ENCODE results near the gene FOCAD. TPM values are rescaled to one million over a fixed set of nuclear protein-coding genes. Genes with fewer than 3 reads are reported as not detected.

Gene FOCAD
- total RNA-seq, 1 experiment from 2014 or later = 43.3 TPM

DNA sequence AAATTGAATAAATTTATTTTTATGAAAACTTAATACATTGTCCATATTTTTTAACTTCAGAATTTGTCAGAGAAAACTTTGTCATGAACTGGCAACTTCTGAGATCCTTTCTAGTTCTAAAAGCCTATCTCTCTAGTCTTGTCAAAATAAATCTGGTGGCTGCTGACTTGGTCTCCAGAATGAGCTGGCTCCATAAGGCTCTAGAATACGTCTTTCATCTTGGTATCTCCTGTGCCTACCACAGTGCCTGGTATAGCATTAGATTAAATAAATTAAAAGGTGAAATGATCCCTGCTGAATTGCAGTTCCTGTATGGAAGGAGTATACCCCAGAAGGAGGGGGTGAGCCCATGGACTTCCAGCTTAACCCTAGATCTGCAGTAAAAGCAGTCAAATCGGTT is 2.6 kb upstream of the FOCAD start:
- Mint-ChIP-seq H3K9me3 (no peaks in the 10 kb centered on the region), H3K27ac (peak overlapping the region in 1 of 3 experiments; percentile 36; a peak in 1 of 7 replicates), H3K27me3 (ENCODE audit: low read depth) (no peaks in the 10 kb centered on the region), H3K4me3 (no peak overlapping the region), H3K4me1 (peaks cover 19 to 20% of the 10 kb centered on the region in 2 experiments), H3K36me3 (ENCODE audit: insufficient read depth in 1 of 3, low read depth in 3 of 3) (no peaks in the 10 kb centered on the region; a peak in 2 of 7 replicates)
- Histone ChIP-seq H4K5ac (ENCODE audit: insufficient read length, low read depth, low read length) (no peak overlapping the region), H2AK5ac (ENCODE audit: insufficient read length, low read length) (no peak overlapping the region), H3K79me1 (ENCODE audit: insufficient read depth, low read depth, low read length, poor library complexity, severe bottlenecking) (no peaks in the 10 kb centered on the region), H2BK12ac (ENCODE audit: insufficient read length, low read depth, low read length) (no peak overlapping the region), H3K4me2 (ENCODE audit: insufficient read depth, insufficient read length, low read length) (no peak overlapping the region), H3K4me1 (ENCODE audit: insufficient read depth, low read length) (no peaks in the 10 kb centered on the region), H2BK5ac (ENCODE audit: insufficient read length, low read length) (no peak overlapping the region), H2AFZ (ENCODE audit: low read length) (no peak overlapping the region), H3K9ac (ENCODE audit: extremely low read depth, insufficient read length, low read length) (no peak overlapping the region), H3K18ac (ENCODE audit: insufficient read length, low read depth, low read length) (no peak overlapping the region), H3K56ac (ENCODE audit: insufficient read length, low read depth, low read length) (no peak overlapping the region), H3K9me3 (ENCODE audit: control insufficient read depth, low read depth, low read length) (no peaks in the 10 kb centered on the region), H3K23ac (ENCODE audit: insufficient read length, low read depth, low read length) (no peak overlapping the region), H2BK20ac (ENCODE audit: low read depth, low read length, poor library complexity, severe bottlenecking) (no peak overlapping the region), H2BK15ac (ENCODE audit: low read depth, low read length) (no peak overlapping the region), H3K27me3 (ENCODE audit: insufficient read depth, low read length) (no peaks in the 10 kb centered on the region), H3K27ac (ENCODE audit: insufficient read length, low read depth, low read length) (no peak overlapping the region), H3K14ac (ENCODE audit: insufficient read depth, low read length) (no peak overlapping the region), H4K8ac (replicated peaks; ENCODE audit: insufficient read length, low read depth, low read length) (no peak overlapping the region), H4K91ac (ENCODE audit: insufficient read length, low read depth, low read length) (no peak overlapping the region), H3K79me2 (ENCODE audit: insufficient read depth, low read length) (peaks cover 2% of the 10 kb centered on the region; the same call in 1 of the 2 replicates), H3K23me2 (ENCODE audit: insufficient read length, low read depth, low read length, poor library complexity, severe bottlenecking) (peaks cover 12% of the 10 kb centered on the region), H4K20me1 (ENCODE audit: control insufficient read depth, insufficient read depth, insufficient read length) (no peaks in the 10 kb centered on the region), H2BK120ac (ENCODE audit: low read depth, low read length, poor library complexity, severe bottlenecking) (no peak overlapping the region), H3T11ph (ENCODE audit: low read length) (no peak overlapping the region), H3K4ac (ENCODE audit: low read depth, low read length) (no peak overlapping the region)
- no peak for DNase-seq
- TF ChIP-seq, protein P1, sequence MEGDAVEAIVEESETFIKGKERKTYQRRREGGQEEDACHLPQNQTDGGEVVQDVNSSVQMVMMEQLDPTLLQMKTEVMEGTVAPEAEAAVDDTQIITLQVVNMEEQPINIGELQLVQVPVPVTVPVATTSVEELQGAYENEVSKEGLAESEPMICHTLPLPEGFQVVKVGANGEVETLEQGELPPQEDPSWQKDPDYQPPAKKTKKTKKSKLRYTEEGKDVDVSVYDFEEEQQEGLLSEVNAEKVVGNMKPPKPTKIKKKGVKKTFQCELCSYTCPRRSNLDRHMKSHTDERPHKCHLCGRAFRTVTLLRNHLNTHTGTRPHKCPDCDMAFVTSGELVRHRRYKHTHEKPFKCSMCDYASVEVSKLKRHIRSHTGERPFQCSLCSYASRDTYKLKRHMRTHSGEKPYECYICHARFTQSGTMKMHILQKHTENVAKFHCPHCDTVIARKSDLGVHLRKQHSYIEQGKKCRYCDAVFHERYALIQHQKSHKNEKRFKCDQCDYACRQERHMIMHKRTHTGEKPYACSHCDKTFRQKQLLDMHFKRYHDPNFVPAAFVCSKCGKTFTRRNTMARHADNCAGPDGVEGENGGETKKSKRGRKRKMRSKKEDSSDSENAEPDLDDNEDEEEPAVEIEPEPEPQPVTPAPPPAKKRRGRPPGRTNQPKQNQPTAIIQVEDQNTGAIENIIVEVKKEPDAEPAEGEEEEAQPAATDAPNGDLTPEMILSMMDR (conservative IDR thresholded peaks at IDR 0.05) = no peak
- WGBS (ENCODE audit: extremely low coverage, insufficient read length, low lambda C conversion rate) = no CpG with 5 or more reads among the region's 2 CpGs
